HG03097 (cell line): ENCODE results near the gene DCAF11.

ENCODE experiments used
- ATAC-seq: cut with Tn5 transposase; IDR thresholded peaks from one replicate; pipeline ENCODE4 v1.9.1; 2021; ENCODE audit not compliant: unreplicated experiment, low FRiP score

The DCAF11 gene

DNA sequence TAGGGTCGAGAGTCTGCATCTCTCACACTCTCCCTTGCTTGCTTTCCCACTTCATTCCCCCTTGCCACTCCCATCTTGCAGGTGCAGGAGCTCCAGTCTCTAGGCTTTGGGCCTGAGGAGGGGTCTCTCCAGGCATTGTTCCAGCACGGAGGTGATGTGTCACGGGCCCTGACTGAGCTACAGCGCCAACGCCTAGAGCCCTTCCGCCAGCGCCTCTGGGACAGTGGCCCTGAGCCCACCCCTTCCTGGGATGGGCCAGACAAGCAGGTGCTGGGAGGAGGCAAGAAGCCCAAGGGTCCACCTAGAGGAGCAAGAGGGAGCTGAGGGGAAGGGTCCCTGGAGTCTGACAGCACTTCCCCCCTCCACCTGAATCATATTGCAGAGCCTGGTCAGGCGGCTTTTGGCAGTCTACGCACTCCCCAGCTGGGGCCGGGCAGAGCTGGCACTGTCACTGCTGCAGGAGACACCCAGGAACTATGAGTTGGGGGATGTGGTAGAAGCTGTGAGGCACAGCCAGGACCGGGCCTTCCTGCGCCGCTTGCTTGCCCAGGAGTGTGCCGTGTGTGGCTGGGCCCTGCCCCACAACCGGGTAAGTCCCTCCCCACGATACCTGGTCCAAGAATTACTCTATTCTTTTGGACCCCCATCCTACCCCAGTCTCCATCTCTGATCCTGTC lies 37.0 kb downstream of the DCAF11 start:
- ATAC-seq: no peak

DNA sequence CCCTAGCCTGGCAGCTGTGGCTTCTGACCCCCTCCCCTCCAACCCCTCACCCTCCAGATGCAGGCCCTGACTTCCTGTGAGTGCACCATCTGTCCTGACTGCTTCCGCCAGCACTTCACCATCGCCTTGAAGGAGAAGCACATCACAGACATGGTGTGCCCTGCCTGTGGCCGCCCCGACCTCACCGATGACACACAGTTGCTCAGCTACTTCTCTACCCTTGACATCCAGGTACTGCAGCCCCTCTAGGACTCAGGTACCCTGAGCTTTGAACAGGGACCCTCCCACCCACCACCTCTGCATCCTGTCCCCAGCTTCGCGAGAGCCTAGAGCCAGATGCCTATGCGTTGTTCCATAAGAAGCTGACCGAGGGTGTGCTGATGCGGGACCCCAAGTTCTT lies 40.5 kb downstream of the DCAF11 start:
- ATAC-seq: no peak

DNA sequence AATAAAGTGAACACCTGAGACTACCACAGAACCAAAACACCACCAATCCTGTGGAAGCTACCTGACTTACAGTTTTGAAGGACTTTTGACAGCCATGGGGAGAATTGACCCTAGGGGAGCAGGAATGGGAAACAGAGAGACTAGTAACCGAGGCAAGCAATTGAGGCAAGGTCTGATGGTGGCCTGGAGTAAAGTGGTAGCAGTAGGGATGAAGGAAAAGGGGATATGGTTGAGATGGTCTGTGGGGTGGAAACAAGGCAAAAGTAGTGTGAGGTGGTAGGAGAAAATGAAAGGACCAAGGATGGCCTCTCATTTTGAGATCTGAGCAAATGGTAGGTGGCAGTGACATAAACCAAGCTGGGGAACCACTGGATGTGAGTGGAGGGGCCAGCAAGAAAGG lies 42.3 kb downstream of the DCAF11 start:
- no peak for ATAC-seq

DNA sequence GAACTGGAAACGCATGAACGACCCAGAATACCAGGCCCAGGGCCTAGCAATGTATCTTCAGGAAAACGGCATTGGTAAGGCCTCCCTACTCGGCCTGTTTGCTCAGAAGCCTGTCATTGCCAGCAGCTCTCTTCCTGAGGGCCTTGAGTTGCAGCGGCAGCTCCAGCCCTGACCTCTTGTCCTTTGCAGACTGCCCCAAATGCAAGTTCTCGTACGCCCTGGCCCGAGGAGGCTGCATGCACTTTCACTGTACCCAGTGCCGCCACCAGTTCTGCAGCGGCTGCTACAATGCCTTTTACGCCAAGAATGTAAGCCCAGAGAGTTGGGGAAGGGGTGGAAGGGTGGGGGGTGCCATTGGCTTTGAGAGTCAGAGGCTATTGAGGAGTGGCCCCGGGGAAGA lies 42.8 kb downstream of the DCAF11 start:
- no peak for ATAC-seq

DNA sequence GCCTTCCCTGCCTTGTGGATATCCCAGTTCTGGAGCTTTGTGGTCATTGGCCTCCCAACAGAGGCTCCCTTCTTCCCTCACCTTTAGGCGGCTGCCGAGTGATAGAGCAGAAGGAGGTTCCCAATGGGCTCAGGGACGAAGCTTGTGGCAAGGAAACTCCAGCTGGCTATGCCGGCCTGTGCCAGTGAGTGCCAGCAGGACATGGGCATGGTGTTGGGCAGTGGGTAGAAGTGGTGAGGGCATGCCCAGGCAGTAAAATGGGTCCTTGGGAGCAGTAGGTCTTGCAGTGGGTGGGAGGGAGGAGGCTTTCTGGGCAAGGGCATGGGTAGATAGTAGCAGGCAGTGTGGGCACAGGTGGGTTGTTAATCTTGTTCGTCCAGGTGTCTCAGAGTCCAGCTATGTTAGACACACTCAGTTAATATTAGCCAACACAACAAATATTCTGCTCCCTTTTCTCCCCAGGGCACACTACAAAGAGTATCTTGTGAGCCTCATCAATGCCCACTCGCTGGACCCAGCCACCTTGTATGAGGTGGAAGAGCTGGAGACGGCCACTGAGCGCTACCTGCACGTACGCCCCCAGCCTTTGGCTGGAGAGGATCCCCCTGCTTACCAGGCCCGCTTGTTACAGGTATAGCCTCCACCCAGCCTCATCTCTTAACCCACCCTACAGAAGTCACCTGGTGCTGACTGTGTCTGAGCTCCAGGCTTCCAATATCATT lies 45.4 kb downstream of the DCAF11 start:
- peak; percentile 1 for ATAC-seq

DNA sequence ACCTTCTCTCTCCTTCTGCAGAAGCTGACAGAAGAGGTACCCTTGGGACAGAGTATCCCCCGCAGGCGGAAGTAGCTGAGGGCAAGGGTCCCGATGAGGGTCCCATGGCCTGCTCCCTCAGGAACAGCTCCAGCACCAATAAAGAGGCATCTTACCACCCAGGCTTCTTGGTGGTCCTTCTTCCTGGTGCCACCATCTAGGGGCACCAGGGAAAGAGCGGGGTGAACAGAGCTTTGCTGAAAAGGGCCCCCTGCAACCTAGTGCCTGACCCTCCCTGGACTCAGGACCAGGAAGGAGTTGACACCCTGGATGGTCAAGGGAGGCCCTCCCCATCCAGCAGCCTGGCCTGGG lies 45.9 kb downstream of the DCAF11 start:
- peak; percentile 19 for ATAC-seq

DNA sequence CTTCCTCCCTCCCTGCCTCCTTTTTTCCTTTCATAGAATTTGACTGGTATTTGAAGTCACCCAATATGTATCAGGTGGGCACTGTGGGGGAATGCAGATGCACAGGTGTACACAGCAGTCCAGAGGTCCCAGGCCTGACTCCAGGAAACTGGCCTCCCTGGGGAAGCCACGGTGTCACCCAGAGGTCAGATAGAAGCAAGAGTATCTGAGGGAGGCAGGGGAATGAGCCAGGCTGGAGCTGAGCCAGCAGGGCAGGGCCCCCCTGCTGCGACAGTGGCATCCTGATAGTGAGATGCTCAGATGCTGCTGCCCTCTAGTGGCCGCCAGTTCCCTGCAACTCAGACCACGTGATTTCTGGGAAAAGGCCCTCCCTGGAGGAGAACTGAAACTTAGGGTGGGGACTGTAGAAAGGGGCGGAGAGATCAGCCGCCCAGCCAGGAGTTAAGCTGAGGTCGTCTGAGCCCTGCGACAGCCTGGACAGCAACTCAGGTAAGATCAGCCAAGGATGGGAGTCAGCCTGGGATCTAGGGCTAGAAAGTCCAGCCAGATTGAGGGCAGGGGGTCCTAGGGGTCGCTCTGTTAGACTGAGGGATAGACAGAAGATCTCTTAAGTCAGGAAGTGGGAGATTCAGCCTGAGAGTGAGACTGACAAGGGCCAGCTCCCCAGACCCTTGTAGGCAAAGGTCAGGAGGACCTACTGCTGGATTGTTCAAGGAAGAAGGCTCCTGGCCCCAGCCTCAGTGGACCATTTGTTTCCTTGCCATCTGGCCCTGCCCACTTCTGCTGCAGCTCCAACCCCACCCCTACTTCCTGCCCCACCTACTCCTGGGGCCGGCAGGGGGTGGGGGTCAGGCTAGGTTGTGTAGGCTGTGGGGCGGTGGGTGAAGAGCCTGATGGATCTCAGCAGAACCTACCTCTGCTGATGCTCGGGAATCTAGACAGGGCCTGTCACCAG lies 46.5 kb downstream of the DCAF11 start, which contains the start of gene IRF9:
Gene IRF9 (plus strand): TSS at position 416 of the 955 bp plus-strand sequence. CDS start 880 bp downstream, outside the sequence.
- ATAC-seq: peak; percentile 70

DNA sequence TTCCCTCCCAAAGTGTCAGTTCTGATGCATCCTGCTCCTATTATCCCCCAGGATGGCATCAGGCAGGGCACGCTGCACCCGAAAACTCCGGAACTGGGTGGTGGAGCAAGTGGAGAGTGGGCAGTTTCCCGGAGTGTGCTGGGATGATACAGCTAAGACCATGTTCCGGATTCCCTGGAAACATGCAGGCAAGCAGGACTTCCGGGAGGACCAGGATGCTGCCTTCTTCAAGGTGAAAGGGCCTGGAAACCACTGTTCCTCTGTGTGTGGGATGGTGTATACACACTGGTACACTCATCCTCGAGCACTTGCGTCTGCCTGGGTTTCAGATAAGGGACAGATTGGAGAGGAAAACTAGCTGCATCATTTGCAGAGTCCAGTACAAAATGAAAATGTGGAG lies 47.5 kb downstream of the DCAF11 start:
- ATAC-seq: no peak

DNA sequence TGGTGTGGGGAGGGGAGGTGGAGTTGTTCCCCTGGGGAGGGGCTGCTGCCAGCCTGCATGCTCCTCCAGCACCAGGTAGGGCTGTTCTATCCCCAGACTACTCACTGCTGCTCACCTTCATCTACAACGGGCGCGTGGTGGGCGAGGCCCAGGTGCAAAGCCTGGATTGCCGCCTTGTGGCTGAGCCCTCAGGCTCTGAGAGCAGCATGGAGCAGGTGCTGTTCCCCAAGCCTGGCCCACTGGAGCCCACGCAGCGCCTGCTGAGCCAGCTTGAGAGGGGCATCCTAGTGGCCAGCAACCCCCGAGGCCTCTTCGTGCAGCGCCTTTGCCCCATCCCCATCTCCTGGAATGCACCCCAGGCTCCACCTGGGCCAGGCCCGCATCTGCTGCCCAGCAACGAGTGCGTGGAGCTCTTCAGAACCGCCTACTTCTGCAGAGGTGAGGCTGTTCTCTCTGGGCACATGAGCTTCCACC lies 50.0 kb downstream of the DCAF11 start:
- ATAC-seq: no peak

DNA sequence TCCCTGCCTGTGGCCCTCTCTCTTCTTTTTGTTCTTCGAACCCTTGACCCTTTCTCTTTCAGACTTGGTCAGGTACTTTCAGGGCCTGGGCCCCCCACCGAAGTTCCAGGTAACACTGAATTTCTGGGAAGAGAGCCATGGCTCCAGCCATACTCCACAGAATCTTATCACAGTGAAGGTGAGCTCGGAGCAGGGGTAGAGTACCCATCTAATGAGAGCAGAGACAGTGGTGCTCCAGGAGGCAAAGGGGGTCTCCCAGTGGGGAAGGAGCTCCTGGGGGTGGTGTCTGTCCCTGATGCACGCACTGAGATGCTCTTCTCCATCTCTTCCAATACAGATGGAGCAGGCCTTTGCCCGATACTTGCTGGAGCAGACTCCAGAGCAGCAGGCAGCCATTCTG lies 51.2 kb downstream of the DCAF11 start:
- ATAC-seq: no peak

DNA sequence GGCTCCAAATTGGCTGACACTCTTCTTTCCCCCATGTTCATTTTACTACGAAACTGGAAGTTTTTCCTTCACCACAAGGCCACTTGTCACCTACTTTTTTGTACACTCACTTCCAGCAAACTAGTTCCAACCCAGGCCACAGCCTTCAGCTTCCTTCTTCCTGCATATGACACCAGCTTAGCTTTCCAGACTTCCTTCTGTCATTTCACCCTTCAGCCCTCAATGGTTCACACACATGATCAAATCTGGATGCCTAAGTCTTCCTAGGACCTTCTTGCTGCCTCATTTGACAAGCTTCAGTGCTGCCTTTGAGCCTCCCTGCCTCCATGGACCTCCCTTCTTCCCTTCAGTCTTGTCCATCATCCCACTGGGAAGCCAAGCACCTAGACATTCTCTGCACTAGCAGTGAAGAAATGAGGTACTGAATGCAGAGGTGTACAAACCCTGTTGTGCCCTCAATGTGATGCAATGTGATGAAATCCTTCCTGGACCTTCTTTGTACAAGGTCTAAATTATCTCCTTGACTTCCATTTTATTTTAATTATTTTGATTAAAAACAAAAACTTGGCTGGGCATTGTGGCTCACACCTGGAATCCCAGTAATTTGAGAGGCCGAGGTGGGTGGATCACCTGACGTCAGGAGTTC lies 53.0 kb downstream of the DCAF11 start:
- ATAC-seq: no peak

DNA sequence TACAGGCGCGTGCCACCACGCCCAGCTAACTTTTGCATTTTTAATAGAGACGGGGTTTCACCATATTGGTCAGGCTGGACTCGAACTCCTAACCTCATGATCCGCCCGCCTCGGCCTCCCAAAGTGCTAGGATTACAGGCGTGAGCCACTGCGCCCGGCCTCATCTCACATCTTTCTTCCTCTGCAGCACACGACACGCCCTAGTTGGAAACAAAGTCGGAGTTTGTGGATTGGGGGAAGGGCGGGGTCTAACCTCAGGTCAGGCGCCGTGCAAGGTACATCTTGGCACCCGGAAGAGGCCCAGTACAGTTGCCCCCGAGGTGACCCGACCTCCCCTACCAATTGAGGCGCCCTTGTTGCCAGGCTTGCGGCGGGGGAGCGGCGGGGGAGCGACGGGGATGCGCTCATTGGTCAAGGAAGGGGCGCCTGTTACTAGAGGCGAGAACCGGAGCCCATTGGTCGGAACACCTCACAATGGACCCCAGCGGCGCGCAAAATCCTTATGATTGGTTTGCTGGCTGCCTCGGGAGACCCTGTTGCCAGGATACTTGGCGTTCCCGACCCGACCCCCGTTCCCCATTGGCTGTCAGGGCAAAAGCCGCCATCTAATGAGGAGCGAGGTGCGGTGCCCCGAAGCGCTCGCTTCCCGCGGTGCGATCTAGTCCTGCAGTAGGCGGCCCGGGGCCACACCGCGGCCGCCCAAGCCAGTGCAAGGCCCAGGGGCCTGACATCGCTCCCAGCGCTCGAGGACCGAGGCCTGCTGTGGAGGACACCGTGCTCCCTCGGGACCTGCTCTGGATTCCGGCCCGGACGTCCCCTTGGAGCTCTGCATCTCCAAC lies 57.1 kb downstream of the DCAF11 start, which contains the start of gene REC8:
Gene REC8 (plus strand): TSS at position 659 of the 839 bp plus-strand sequence. CDS start 473 bp downstream, outside the sequence.
- ATAC-seq: peak; percentile 72

DNA sequence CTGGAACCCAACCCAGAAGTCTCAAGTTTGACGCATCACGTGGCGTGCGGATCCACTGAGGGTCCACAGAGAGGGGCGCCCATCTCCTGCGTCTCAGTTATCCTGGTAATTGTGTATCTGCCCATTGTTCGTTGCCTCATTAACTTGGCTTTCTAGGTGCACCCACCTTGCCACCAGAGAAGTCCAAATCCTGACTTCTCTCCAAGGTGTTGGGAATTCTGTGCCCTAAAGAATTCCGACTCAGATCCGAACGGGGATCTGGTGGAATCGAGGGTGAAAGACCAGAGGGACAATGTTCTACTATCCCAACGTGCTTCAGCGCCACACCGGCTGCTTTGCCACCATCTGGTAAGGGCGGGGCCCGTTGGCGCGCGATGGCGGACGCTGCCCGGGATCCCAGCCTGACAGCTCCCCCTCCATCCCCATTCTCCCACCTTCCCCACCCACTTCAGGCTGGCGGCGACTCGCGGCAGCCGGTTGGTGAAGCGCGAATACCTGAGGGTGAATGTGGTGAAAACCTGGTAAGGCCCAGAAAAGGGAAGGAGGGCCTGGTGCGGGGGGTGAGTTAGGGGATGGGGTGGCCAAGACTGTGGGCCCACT lies 57.8 kb downstream of the DCAF11 start:
- ATAC-seq: no peak

DNA sequence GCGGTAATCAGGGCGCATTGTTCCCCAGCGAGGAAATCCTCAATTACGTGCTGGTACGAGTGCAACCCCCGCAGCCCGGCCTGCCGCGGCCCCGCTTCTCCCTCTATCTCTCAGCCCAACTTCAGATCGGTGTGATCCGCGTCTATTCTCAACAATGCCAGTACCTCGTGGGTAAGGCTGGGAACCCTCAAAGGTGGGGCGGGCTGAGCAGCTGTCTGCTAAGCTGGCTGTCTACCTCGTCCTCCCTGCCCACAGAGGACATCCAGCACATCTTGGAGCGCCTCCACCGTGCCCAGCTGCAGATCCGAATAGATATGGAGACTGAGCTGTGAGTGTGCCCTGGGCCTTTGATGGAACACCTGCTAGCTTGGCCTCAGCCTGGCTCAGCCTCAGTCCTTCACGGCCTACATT lies 58.3 kb downstream of the DCAF11 start:
- ATAC-seq: no peak
